ENCODE results near the gene ACTN4.

Gene ACTN4

DNA sequence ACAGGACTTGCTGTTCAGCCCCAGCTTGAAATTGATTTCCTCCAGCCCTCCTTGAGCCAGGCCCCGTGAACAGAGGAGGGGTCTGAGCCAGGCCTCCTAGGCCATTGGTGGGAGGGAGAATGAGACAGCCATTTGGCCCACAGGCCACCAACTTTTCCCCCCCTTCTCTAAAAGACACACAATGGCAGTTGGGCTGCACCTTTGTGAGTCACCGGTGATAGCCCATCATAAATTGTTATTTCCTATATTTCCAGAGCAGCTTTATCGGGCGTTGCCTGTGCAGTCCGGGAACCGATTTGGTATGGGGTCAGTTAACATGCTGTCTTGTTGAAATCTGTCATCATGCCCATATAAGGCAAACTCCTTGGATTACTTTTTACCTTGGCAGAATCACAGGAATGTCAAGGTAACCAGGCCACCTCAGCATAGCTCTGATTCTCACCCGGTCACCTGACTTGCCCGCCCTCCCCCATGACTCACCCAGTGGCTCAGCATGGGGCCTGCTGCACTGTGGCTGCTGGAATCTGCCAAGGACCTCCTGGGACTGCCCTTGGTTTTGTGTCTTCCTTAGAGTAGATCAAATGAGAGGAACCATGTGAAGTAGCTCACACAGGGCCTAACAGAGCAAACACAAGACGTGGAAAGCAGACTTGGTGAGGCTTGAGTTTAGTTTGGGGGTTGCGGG is 36.1 kb downstream of the ACTN4 start:
- Histone ChIP-seq H3K9ac (ENCODE audit: low read length) (peak overlapping the region; percentile 26), H3K4me3 (ENCODE audit: low read depth in 1 of 2, low read length in 2 of 2) (no peak overlapping the region), H3K4me1 (ENCODE audit: insufficient read depth, low read length) (peaks cover 54% of the 10 kb centered on the region), H3K27me3 (ENCODE audit: control insufficient read depth in 1 of 2, insufficient read depth in 2 of 2, low read length in 2 of 2) (no peaks in the 10 kb centered on the region), H3K27ac (ENCODE audit: low read depth, low read length) (peak overlapping the region; percentile 83), H3K9me3 (ENCODE audit: low read length) (no peaks in the 10 kb centered on the region), H3K36me3 (ENCODE audit: insufficient read depth, low read length) (peaks cover 4% of the 10 kb centered on the region)

DNA sequence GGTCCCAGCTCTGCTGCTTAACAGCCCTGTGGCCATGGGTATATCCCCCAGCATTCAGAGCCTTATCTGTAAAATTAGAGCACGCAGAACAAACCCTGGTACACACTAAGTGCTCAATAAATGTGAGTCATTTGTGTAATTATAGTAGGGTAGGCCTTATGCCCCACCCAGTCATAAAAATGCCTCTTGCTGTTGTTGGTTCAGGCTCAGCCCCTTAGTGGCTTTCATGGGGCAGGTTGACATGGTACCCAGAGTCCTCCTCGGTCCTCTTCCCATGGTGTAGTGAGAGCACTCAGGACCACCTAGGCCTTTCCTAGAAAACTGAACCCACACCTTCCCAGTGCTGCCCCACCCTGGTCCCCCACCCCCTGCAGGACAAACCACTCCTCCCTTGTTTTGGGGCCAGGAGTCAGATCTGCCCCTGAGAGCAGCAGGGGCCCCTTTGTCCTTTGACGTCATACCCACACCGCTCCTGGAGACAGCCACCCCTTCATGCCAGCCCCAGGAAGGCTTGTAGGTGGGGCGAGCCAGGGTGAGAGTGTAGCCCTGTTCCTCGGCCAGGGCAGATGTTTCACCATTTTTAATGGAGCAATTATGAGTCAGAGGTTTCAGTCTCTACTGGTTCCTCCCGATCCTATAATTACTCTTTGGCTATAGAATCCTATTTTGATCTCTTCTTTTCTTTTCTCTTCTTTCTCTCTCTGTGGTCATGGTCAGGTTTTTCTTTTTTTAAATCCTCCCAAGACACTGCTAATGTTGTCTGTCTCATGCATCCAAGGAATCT is 36.8 kb downstream of the ACTN4 start:
- Histone ChIP-seq H3K4me3 (ENCODE audit: low read depth in 1 of 2, low read length in 2 of 2) (no peak overlapping the region), H3K36me3 (ENCODE audit: insufficient read depth, low read length) (peaks cover 4% of the 10 kb centered on the region), H3K27me3 (ENCODE audit: control insufficient read depth in 1 of 2, insufficient read depth in 2 of 2, low read length in 2 of 2) (no peaks in the 10 kb centered on the region), H3K9me3 (ENCODE audit: low read length) (no peaks in the 10 kb centered on the region), H3K27ac (ENCODE audit: low read depth, low read length) (peak overlapping the region; percentile 83), H3K4me1 (ENCODE audit: insufficient read depth, low read length) (peaks cover 52% of the 10 kb centered on the region), H3K9ac (ENCODE audit: low read length) (peak overlapping the region; percentile 26)

DNA sequence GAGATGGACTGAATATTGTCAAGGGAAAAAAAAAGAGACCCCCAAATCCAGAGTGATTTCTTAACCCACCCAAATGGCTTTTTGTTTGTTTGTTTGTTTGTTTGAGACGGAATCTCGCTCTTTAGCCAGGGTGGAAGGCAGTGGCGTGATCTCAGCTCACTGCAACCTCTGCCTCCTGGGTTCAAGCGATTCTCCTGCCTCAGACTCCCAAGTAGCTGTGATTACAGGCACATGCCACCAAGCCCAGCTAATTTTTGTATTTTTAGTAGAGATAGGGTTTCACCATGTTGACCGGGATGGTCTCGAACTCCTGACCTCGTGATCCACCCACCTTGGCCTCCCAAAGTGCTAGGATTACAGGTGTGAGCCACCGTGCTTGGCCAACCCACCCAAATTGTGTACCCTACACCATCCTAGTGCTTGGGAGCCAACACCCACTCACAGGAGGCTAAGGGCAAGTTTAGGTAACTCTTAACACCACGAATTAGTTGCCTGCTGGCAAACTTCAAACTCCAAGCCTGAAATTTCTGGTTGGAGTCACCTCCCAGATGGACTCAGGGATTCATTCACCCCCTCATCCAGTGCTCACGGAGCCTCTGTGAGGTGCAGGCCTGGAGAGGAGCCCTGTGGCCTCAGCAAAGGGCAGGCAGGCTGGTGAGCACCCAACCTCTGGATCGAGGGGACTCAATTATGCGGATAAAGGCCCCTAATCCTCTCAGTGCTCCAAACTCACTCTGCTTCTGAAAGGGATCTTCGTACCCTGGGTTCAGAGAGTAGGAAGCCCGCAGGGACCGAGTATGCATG is 37.6 kb downstream of the ACTN4 start:
- Histone ChIP-seq H3K9me3 (ENCODE audit: low read length) (no peaks in the 10 kb centered on the region), H3K4me1 (ENCODE audit: insufficient read depth, low read length) (peaks cover 51% of the 10 kb centered on the region), H3K27ac (ENCODE audit: low read depth, low read length) (peak overlapping the region; percentile 83), H3K9ac (ENCODE audit: low read length) (peak overlapping the region; percentile 37), H3K4me3 (ENCODE audit: low read depth in 1 of 2, low read length in 2 of 2) (no peak overlapping the region), H3K36me3 (ENCODE audit: insufficient read depth, low read length) (peaks cover 4% of the 10 kb centered on the region), H3K27me3 (ENCODE audit: control insufficient read depth in 1 of 2, insufficient read depth in 2 of 2, low read length in 2 of 2) (no peaks in the 10 kb centered on the region)

DNA sequence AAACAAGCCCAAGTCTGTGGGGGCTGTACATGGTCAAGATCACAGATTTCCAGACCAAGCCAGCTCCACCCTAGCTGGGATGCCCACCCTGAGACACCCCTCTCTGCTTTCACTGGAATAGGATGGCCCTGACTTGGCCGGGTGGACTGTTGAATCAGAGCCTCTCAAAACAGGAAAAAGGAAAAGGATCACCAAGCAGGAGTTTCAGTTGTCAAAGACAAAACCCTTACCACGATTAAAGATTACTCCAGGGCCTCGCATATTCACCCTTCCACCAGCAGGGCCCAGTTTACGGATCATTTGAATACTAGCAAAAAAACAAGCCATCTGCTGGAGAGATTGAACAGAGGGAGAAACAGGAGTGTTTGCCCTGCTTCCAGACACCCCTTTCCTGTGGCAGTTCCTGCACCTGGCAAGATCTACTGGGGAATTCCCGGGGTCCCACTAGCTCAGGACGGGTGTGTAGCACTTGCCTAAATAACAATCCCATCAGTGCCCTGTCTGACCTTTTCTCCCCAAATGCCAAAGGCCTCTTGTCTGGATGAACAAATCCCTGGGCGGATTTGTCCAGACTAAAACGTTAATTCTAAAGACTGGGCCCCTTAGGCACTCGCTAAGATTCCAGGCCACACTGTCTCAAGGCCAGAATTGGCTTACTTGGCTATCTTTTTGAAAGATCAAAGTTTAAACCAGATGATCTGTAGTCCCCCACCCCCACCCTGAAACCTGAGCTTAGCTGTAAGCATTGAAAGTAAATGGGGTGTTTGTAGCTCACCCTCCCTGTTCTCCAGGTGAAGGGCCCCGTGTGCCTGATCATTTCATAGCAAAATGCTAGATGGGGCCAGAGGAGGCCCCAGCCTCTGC is 38.4 kb downstream of the ACTN4 start:
- Histone ChIP-seq H3K9ac (ENCODE audit: low read length) (peak overlapping the region; percentile 37), H3K4me1 (ENCODE audit: insufficient read depth, low read length) (peaks cover 51% of the 10 kb centered on the region), H3K4me3 (ENCODE audit: low read depth in 1 of 2, low read length in 2 of 2) (no peak overlapping the region), H3K27ac (ENCODE audit: low read depth, low read length) (peak overlapping the region; percentile 83), H3K9me3 (ENCODE audit: low read length) (no peaks in the 10 kb centered on the region), H3K36me3 (ENCODE audit: insufficient read depth, low read length) (peaks cover 4% of the 10 kb centered on the region), H3K27me3 (ENCODE audit: control insufficient read depth in 1 of 2, insufficient read depth in 2 of 2, low read length in 2 of 2) (no peaks in the 10 kb centered on the region)

DNA sequence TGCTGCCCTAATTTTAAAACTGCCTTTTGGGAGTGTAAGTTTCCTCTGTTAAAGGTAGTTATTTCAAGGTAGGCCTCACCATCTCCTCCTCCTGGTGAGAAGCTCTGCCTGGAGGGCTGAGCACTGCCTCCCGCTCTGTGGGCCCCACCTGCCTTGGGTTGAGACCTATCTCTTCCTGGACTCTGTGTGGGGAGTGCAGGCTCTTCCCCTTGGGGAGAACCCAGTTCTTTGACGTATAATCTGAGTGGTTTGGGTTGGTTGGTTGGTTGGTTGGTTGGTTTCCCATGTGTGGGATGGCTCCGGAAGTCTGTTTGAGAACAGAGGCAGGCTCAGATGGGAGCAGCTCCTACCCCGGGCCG is 39.1 kb downstream of the ACTN4 start:
- H3K27ac ChIP-seq (ENCODE audit: low read depth, low read length) = peak overlapping the region; percentile 83
- H3K4me1 ChIP-seq (ENCODE audit: insufficient read depth, low read length) = peaks cover 51% of the 10 kb centered on the region
- no peaks in the 10 kb centered on the region for H3K9me3 ChIP-seq (ENCODE audit: low read length)
- peaks cover under 1% of the 10 kb centered on the region for H3K36me3 ChIP-seq (ENCODE audit: insufficient read depth, low read length)
- H3K9ac ChIP-seq (ENCODE audit: low read length) = peak overlapping the region; percentile 37
- no peaks in the 10 kb centered on the region for H3K27me3 ChIP-seq (ENCODE audit: control insufficient read depth in 1 of 2, insufficient read depth in 2 of 2, low read length in 2 of 2)
- H3K4me3 ChIP-seq (ENCODE audit: low read depth in 1 of 2, low read length in 2 of 2) = no peak overlapping the region

DNA sequence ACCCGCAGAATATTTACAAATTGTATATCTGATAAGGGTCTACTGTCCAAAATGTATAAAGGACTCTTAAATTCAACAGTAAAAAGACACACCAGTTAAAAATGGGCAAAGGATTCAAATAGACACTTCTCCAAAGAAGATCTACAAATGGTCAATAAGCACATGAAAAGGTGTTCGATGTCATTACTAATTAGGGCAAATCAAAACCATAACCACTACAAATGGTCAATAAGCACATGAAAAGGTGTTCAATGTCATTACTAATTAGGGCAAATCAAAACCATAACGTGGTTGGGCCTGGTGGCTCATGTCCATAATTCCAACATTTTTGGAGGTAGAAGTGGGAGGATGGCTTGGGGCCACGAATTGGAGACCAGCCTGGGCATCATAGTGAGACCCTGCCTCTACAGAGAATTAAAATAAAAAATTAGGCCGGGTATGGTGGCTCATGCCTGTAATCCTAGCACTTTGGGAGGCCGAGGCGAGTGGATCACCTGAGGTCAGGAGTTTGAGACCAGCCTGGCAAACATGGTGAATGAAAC is 40.5 kb downstream of the ACTN4 start:
- no peak overlapping the region for H3K4me3 ChIP-seq (ENCODE audit: low read depth in 1 of 2, low read length in 2 of 2)
- no peak overlapping the region for H3K9ac ChIP-seq (ENCODE audit: low read length)
- H3K36me3 ChIP-seq (ENCODE audit: insufficient read depth, low read length) = no peaks in the 10 kb centered on the region
- H3K4me1 ChIP-seq (ENCODE audit: insufficient read depth, low read length) = peaks cover 54% of the 10 kb centered on the region
- H3K27me3 ChIP-seq (ENCODE audit: control insufficient read depth in 1 of 2, insufficient read depth in 2 of 2, low read length in 2 of 2) = no peaks in the 10 kb centered on the region
- no peaks in the 10 kb centered on the region for H3K9me3 ChIP-seq (ENCODE audit: low read length)
- no peak overlapping the region for H3K27ac ChIP-seq (ENCODE audit: low read depth, low read length)

DNA sequence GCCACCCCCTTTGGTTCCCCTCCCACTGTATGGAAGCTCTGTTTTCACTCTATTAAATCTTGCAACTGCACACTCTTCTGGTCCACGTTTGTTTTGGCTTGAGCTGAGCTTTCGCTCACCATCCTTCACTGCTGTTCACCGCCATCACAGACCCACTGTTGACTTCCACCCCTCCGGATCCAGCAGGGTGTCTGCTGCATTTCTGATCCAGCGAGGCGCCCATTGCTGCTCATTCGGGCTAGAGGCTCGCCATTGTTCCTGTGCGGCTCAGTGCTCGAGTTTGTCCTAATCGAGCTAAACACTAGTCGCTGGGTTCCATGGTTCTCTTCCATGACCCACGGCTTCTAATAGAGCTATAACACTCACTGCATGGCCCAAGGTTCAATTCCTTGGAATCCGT is 42.7 kb downstream of the ACTN4 start:
- no peaks in the 10 kb centered on the region for H3K36me3 ChIP-seq (ENCODE audit: insufficient read depth, low read length)
- peak overlapping the region; percentile 66 for H3K27ac ChIP-seq (ENCODE audit: low read depth, low read length)
- no peaks in the 10 kb centered on the region for H3K9me3 ChIP-seq (ENCODE audit: low read length)
- H3K4me3 ChIP-seq (ENCODE audit: low read depth in 1 of 2, low read length in 2 of 2) = no peak overlapping the region
- H3K9ac ChIP-seq (ENCODE audit: low read length) = no peak overlapping the region
- H3K4me1 ChIP-seq (ENCODE audit: insufficient read depth, low read length) = peaks cover 51% of the 10 kb centered on the region
- H3K27me3 ChIP-seq (ENCODE audit: control insufficient read depth in 1 of 2, insufficient read depth in 2 of 2, low read length in 2 of 2) = no peaks in the 10 kb centered on the region

DNA sequence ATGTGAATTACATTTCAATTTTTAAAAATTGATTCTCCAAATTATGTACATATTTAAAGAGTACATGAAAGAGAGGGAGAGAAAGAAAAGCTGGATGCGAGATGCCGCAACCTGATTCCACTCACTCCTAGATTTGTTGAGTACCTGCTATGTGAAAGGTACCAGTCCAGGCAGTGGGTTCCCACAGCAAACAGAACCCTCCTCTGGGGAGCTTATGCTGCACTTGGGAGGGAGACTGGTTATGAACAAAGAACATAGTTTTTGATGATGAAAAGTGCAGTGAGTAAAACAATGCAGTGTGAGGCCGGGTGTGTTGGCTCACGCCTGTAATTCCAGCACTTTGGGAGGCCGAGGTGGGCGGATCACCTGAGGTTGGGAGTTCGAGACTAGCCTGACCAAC is 43.4 kb downstream of the ACTN4 start:
- Histone ChIP-seq H3K36me3 (ENCODE audit: insufficient read depth, low read length) (no peaks in the 10 kb centered on the region), H3K27me3 (ENCODE audit: control insufficient read depth in 1 of 2, insufficient read depth in 2 of 2, low read length in 2 of 2) (no peaks in the 10 kb centered on the region), H3K9ac (ENCODE audit: low read length) (no peak overlapping the region), H3K4me3 (ENCODE audit: low read depth in 1 of 2, low read length in 2 of 2) (no peak overlapping the region), H3K4me1 (ENCODE audit: insufficient read depth, low read length) (peaks cover 51% of the 10 kb centered on the region), H3K9me3 (ENCODE audit: low read length) (no peaks in the 10 kb centered on the region), H3K27ac (ENCODE audit: low read depth, low read length) (peak overlapping the region; percentile 66)

DNA sequence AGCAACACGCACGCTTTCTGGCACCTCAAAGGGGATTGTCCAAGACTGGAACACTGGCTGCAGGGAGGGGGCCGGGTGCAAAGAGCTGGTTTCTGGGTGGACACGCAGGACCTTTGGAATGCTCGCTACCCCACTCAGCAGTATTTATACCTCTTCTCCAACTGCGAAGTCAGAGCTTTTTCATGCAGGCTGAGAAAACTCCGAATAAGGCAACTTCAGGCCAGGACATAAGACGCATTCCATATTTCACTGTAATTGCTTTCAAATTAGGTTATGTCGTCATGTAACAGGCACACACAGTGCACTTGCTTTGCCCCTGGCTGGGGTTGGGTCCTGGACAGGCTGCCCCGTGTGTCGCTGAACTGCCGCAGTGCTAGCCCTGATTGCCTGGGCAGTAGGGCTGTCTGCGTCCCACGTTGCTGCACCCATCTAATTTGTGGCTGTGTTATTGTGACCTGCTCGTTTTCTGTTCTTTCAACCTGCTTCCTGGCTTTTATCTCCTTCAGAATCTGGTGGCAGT is 44.5 kb downstream of the ACTN4 start:
- H3K36me3 ChIP-seq (ENCODE audit: insufficient read depth, low read length) = peaks cover 1% of the 10 kb centered on the region
- peaks cover 55% of the 10 kb centered on the region for H3K4me1 ChIP-seq (ENCODE audit: insufficient read depth, low read length)
- H3K9ac ChIP-seq (ENCODE audit: low read length) = peak overlapping the region; percentile 63
- H3K4me3 ChIP-seq (ENCODE audit: low read depth in 1 of 2, low read length in 2 of 2) = no peak overlapping the region
- peak overlapping the region; percentile 89 for H3K27ac ChIP-seq (ENCODE audit: low read depth, low read length)
- no peaks in the 10 kb centered on the region for H3K27me3 ChIP-seq (ENCODE audit: control insufficient read depth in 1 of 2, insufficient read depth in 2 of 2, low read length in 2 of 2)
- H3K9me3 ChIP-seq (ENCODE audit: low read length) = no peaks in the 10 kb centered on the region

DNA sequence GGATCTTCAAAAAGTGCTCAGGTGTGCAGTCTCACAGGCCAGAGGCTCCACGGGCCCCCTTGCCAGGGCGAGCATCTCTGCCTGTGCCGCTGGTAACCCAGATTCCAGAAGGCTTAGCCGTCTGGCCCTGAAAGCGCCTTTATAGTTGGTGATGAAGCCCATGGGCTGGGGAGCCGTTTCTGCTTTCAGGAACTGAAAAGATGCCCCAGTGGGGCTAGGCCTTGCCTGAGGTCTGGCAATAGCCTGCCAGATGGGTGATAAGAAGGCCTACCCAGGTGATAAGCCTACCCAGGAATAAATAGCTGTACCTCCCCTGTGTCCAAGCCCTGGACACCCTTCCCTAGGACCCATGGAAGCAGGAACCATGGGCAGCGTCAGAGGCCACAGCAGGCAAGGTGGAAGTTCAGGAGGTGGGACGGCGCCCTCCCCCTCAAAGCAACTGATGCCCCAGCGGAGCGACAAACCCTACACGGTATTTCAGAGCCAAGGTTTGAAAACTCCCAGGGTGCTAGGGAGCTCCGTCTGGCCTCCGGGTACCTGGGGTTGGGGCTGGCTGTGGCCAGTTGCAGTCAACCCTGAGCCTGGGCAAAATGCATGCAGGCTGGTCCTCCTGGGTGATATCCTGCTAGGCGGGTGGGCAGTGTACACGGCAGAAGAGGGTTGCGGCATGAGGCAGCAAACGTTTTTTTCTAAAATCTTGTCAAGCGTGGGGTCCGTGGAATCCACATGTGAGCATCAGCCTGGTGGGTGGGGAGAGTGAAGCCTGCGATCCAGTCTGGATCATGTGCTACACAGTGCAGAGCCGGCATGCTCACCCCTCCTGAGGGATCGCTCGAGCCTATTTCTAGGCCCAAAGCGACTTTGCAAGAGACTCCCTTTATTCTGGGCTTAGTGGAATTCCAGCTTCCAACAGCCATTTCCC is 45.3 kb downstream of the ACTN4 start:
- Histone ChIP-seq H3K9me3 (ENCODE audit: low read length) (no peaks in the 10 kb centered on the region), H3K36me3 (ENCODE audit: insufficient read depth, low read length) (peaks cover 5% of the 10 kb centered on the region), H3K4me3 (ENCODE audit: low read depth in 1 of 2, low read length in 2 of 2) (peak overlapping the region in 1 of 2 donors; percentile 7), H3K9ac (ENCODE audit: low read length) (peak overlapping the region; percentile 63), H3K4me1 (ENCODE audit: insufficient read depth, low read length) (peaks cover 62% of the 10 kb centered on the region), H3K27ac (ENCODE audit: low read depth, low read length) (peak overlapping the region; percentile 89), H3K27me3 (ENCODE audit: control insufficient read depth in 1 of 2, insufficient read depth in 2 of 2, low read length in 2 of 2) (no peaks in the 10 kb centered on the region)

All from muscle layer of colon (tissue), 2 donors.